Astrocyte of the hippocampus (primary cell): ENCODE measurements around the gene HOMER2.

Source experiments
- DNase-seq: peaks from one replicate; pipeline ENCODE4 v3.0.0; 2011; ENCODE audit warnings: low read depth, low spot score

The HOMER2 gene

DNA sequence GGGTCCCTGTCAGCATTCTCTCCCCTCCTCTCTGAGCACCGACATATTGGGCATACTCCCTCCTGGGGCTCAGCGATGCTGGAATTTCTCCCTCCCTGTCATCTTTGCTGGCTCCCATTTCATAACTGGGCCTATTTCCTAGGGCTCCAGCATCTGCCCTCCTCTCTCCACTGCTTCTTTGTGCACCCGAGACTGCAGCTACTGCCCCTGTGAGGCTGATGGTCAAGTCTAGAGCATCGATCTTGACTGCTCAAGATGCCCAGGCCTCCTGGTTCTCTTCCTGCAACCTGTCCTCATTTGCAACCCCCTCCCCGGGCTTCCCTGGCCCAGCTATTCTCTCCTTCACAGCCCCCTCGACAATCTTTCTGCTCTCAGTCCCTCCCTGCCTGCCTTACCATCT lies 89.6 kb downstream of the HOMER2 start:
- DNase-seq, result no peak

DNA sequence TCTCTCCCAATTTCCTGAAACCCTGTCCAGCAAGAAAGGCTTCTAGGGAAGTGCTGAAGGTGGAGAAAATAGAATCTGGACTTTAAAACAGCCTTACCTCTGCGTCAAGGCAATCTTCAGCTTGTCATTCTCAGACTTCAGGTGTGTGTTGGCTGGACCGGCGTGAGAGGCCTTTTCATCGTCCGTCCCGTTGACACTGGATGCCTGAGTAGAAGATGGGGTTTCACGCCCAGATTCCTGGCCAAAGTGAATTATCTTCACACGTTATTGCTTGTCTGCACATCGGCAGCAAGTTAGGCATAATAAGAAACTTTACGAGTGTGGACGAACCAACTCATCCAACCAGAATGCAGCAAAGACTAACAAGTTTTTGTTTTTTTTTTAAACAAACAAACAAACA lies 93.6 kb downstream of the HOMER2 start:
- no peak for DNase-seq

DNA sequence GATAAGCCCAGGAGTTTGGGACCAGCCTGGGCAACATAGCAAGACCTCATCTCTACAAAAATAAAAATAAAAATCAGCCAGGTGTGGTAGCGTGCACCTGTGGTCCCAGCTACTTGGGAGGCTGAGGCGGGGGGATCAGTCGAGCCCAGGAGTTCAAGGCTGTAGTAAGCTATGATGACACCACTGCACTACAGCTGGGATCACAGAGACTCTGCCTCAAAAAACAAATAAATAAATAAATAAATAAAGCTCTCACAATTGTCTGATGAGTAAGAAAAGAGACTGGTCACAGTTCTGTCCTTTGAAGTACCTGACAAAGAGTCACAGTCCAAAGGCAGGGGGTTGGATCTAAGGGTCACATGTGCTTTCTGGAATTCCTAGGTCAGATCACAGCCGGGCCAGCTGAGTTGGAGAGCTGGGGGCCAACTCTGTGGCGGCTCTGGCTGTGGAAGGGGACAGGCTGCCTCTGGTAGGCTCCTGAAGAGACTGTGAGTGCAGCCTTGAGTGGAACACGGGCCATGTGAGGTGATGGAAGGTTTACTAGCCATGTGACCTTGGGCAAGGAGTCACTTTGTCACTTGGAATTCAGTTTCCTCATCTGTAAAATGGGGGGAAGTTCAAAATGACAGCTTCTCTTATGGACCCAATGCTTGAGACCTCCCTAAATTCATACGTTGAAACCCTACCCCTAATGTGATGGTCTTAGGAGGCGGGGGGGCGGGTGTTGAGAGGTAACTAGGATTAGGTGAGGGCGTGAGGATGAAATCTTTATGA lies 95.9 kb downstream of the HOMER2 start:
- DNase-seq, result no peak

DNA sequence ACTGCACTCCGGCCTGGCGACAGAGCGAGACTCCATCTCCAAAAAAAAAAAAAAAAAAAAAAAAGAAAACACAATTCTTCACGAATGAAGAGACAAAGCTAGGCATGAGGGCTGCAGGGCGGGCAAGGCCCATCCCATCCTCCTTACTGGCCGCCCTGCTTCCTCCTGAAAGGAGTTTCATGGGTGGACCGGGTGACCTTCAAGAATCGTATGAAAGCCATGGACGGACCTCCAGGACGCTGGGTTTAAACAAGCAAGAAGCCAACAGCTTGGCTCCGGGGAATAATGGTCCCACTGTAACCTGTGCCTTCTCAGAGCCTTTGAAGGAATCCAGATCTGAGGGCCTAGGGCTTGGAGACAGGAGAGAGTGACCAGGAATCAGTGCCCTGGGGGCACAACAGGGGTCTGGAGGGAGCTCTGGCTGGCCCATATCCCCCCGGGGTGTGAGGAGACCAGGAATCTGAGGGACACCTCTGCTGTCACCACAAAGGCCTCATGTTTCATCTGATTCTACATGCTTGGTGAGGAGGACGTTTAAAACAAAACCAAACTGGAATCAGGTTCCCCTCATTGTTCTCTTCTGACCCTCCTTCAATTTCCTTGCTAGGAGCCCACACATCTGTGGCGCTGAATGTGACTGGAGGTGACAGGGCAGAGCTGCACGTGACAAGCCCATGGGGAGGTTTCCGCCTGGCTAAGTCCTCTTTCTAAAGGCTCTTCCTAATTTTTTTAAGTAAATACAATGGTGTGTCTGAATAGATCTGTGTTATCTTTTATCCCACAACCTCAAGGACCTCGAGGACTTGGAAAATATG lies 97.0 kb downstream of the HOMER2 start:
- peak; percentile 16 for DNase-seq

- no peak for DNase-seq
These were observed 98.0 kb downstream of the HOMER2 start for GRCh38 chr15:82854554-82854953.

- DNase-seq, result no peak
These were observed 99.5 kb downstream of the HOMER2 start for GRCh38 chr15:82852941-82853561.

DNA sequence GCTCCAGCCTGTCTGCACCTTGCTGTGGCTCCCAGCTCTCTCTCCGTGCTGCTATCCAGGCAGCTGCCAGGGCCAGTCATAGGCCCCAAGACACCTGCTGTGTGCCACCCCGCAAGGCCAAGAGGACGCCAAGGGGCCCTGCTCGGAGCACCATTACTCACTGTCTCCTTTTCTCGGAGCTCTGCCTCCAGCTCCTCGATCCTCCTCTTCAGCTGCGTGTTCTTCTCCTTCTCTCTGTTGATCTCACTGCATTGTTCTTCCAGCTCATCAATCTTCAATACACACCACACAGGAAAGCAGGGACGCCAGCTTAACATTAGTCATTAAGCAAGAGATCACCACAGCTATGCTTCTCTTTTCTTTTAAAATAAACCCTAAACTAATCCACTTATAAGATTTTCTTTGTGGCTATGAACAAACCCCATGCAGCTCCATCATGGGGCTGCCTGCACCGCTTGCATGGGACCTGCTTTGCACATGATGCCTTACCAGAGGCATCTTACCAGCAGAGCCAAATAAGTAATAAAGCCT lies 100.5 kb downstream of the HOMER2 start:
- DNase-seq, result peak; percentile 80

- no peak for DNase-seq
These were observed 101.1 kb downstream of the HOMER2 start for GRCh38 chr15:82851306-82851850.

- DNase-seq, result no peak
These were observed 101.8 kb downstream of the HOMER2 start for GRCh38 chr15:82850731-82851130.

DNA sequence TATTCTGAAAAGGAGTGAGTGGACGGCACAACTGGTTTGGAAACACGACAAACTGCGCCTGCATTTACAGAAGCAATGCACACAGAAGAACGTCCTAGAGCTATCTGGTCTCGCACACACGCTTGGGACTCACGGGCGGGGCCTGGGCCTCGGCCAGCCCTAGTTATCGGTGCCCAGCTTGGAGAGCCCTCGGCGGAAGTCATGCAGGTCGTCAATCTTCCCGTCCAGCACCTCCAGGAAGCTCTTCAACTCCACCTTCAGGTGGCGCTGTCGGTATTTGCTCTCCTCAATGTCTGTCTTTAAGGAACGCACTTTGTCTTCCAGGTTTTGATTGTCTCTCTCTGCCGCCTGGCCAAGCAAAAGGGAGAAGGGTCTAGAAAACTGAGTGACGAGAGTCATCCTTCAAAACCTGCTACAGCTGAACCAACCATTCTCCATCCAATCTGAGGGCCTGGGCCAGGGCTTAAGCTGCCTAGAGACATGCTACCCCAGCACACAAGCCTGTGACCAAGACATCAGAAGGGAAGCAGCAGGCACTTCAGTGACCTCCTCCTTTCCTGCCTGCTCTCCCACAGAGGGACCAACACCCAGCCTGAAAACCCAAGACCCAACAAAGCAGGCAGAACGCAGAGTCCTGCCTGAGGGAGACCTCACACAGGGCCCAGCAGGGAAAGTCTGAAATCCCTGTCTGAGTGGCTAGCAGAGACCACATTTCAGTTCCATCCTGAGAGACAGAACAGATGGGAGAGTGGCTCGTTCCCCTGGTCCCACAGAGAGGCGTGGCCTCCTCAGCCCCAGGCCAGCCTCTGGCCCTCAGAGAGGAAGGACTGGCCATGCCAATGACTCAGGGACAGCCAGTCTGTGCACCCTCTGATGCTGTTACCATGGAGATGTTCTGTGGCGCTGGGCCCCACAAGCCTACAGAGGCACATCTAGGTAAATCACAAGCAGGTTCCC lies 102.7 kb downstream of the HOMER2 start:
- DNase-seq, result peak; percentile 85

GRCh38 chr15:82848241-82848993 lies 104.1 kb downstream of the HOMER2 start:
- no peak for DNase-seq

- peak; percentile 66 for DNase-seq
These were observed 104.8 kb downstream of the HOMER2 start for GRCh38 chr15:82847703-82848102.

- no peak for DNase-seq
These were observed 105.9 kb downstream of the HOMER2 start for GRCh38 chr15:82846621-82847020.

DNA sequence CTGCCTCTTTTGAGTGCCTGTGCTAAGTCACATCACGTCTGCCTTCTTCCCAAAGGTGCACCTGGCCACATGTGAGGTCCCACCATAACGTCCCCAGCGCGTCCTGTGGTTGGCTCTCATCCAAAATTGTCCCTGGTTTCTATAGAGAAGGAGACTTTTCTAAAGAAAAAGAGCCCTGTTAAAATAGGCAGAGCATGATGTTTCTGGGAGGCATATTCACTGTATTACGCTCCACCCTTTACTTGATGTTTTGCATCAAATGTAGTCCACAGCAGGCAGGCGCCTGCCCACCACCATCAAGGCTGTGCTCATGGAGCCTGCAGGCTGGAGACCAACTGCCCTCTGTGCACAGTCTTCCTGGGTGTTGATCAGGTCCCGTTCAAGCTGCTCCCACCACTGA lies 106.8 kb downstream of the HOMER2 start:
- DNase-seq, result no peak

- DNase-seq, result no peak
These were observed 109.0 kb downstream of the HOMER2 start for GRCh38 chr15:82843566-82843965.

- DNase-seq, result no peak
These were observed 112.4 kb downstream of the HOMER2 start for GRCh38 chr15:82840166-82840565.

DNA sequence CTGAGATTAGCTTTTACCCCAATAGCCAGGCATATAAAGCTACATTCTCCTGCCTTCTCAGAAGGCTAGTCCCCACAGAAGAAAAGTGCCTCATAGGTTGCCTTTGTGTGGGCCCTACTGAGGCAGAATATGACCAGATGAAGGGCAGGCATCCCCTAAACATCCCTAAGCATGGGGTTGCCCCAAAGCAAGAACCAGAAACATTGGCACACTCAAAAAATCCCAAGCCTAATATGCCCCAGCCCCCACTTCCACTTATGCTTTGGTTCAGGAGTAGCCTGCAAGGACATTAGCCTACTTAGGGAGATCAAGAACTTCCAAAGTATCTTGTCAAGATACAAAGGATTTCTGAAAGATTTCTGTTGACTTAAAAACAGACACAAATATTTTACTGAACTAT lies 113.4 kb downstream of the HOMER2 start:
- DNase-seq, result no peak

- no peak for DNase-seq
These were observed 114.3 kb downstream of the HOMER2 start for GRCh38 chr15:82838096-82838735.

DNA sequence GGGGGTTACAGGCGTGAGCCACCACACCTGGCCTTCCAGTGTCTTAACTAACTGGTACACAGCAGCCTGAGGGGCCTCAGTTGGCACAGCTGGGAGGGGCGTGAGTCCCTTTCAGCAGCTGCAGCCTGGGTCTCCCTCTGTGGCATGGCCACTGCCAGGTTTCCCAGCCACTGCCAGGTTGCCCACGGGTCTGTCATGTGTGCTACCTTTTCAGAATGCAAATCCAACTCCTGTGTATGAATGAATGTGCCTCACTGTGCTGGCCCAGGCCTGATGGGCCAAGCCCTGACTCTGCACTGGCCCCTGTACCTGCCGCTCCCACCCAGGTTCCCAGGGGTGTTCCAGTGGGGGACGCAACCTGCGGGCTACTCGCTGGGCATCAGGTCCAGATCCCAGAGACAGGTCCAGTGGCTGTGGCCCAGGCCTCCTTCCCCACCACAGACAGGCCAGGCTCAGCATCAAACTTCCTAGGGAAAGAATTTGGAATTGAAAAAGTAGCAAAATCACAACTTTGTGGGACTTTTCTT lies 117.1 kb downstream of the HOMER2 start:
- no peak for DNase-seq

- DNase-seq, result no peak
These were observed 119.2 kb downstream of the HOMER2 start for GRCh38 chr15:82833362-82833682.
